ENCODE data around the gene TDRD9. TPM values are rescaled to one million over a fixed set of nuclear protein-coding genes. Genes with fewer than 3 reads are reported as not detected.

TDRD9 gene
- total RNA-seq, 2 experiments from 2014 or later = 1.2 to 1.6 TPM

- no peaks in the 10 kb centered on the region for H3K36me3 Mint-ChIP-seq (ENCODE audit: low read depth)
- CTCF ChIA-PET = interaction anchor here (1.2 to 1.3 kb wide), 2 partner anchors 119 to 211 kb away, joined by 3 to 4 read pairs; no protein-coding TSS in a partner anchor
- DNase-seq = no peak
Measured at GRCh38 chr14:104019806-104020205, 91.5 kb downstream of the TDRD9 start.

GRCh38 chr14:104020471-104020870 is 92.2 kb downstream of the TDRD9 start:
- DNase-seq (no peak), ATAC-seq (no peak)
- peaks cover 10% of the 10 kb centered on the region for H3K27me3 Mint-ChIP-seq
- no peak for TF ChIP-seq CTCF (IDR thresholded peaks at IDR 0.05)
- H3K4me3 Mint-ChIP-seq = no peak overlapping the region
- intact Hi-C loops (cut with micrococcal nuclease) = no loop called here
- POLR2A ChIA-PET = no interaction called here
- no peaks in the 10 kb centered on the region for H3K9me3 Mint-ChIP-seq
- H3K36me3 Mint-ChIP-seq (ENCODE audit: low read depth) = no peaks in the 10 kb centered on the region
- H3K4me1 Mint-ChIP-seq (ENCODE audit: low read depth) = no peaks in the 10 kb centered on the region
- CTCF ChIA-PET = interaction anchor here (1.2 to 1.3 kb wide), 2 partner anchors 120 to 212 kb away, joined by 3 to 4 read pairs; no protein-coding TSS in a partner anchor
- no peak overlapping the region for H3K27ac Mint-ChIP-seq

More at GRCh38 chr14:104019806-104020205, 91.5 kb downstream of the TDRD9 start:
- H3K27ac Mint-ChIP-seq = no peak overlapping the region
- no peak overlapping the region for H3K4me3 Mint-ChIP-seq
- POLR2A ChIA-PET = no interaction called here
- H3K4me1 Mint-ChIP-seq (ENCODE audit: low read depth) = no peaks in the 10 kb centered on the region
- no peaks in the 10 kb centered on the region for H3K9me3 Mint-ChIP-seq
- H3K27me3 Mint-ChIP-seq = peaks cover 10% of the 10 kb centered on the region
- intact Hi-C loops (cut with micrococcal nuclease) = no loop called here
- TF ChIP-seq CTCF (IDR thresholded peaks at IDR 0.05) = no peak
- no peak for ATAC-seq

GRCh38 chr14:104023325-104024055 is 95.2 kb downstream of the TDRD9 start:
- CTCF ChIA-PET = no interaction called here
- Mint-ChIP-seq H3K4me1 (ENCODE audit: low read depth) (no peaks in the 10 kb centered on the region), H3K27ac (no peak overlapping the region), H3K27me3 (peaks cover 9% of the 10 kb centered on the region), H3K9me3 (no peaks in the 10 kb centered on the region), H3K4me3 (no peak overlapping the region), H3K36me3 (ENCODE audit: low read depth) (no peaks in the 10 kb centered on the region)
- POLR2A ChIA-PET = no interaction called here
- intact Hi-C loops (cut with micrococcal nuclease) = no loop called here
- ATAC-seq (no peak), DNase-seq (no peak)
- TF ChIP-seq CTCF (IDR thresholded peaks at IDR 0.05) = no peak

GRCh38 chr14:104025534-104025933 is 97.3 kb downstream of the TDRD9 start:
- H3K36me3 Mint-ChIP-seq (ENCODE audit: low read depth) = no peaks in the 10 kb centered on the region
- TF ChIP-seq CTCF (IDR thresholded peaks at IDR 0.05) = no peak
- intact Hi-C loops (cut with micrococcal nuclease) = no loop called here
- DNase-seq (no peak), ATAC-seq (no peak)
- no peak overlapping the region for H3K4me3 Mint-ChIP-seq
- no peak overlapping the region for H3K27ac Mint-ChIP-seq
- peaks cover 10% of the 10 kb centered on the region for H3K27me3 Mint-ChIP-seq
- ChIA-PET POLR2A (no interaction called here), CTCF (no interaction called here)
- no peaks in the 10 kb centered on the region for H3K4me1 Mint-ChIP-seq (ENCODE audit: low read depth)
- H3K9me3 Mint-ChIP-seq = no peaks in the 10 kb centered on the region

GRCh38 chr14:104026024-104026423 is 97.8 kb downstream of the TDRD9 start:
- no peak for TF ChIP-seq CTCF (IDR thresholded peaks at IDR 0.05)
- ATAC-seq = no peak
- Mint-ChIP-seq H3K4me1 (ENCODE audit: low read depth) (no peaks in the 10 kb centered on the region), H3K27ac (no peak overlapping the region), H3K9me3 (no peaks in the 10 kb centered on the region), H3K27me3 (peaks cover 9% of the 10 kb centered on the region), H3K4me3 (no peak overlapping the region), H3K36me3 (ENCODE audit: low read depth) (no peaks in the 10 kb centered on the region)
- intact Hi-C loops (cut with micrococcal nuclease) = no loop called here
- no peak for DNase-seq
- POLR2A ChIA-PET = no interaction called here
- CTCF ChIA-PET = no interaction called here

Data from activated CD8-positive, alpha-beta T cell treated with anti-CD3 and anti-CD28 coated beads for 36 hours (primary cell).